GM12892 (cell line): Measurements from ENCODE around the gene LENG9.

Source experiments
- POLR2A ChIP-seq: IDR thresholded peaks from 2 replicates; pipeline ENCODE4 v1.6.1; 2011; ENCODE audit warnings: low read depth, low read length, control low read depth
- POLR2AphosphoS5 ChIP-seq: IDR thresholded peaks from 2 replicates; pipeline ENCODE4 v1.6.1; 2011; ENCODE audit warnings: low read depth, low read length, control low read depth
- TAF1 ChIP-seq: IDR thresholded peaks from 2 replicates; pipeline ENCODE4 v1.6.1; 2011; ENCODE audit warnings: low read depth, mild to moderate bottlenecking, control low read depth, low read length, borderline replicate concordance

DNA sequence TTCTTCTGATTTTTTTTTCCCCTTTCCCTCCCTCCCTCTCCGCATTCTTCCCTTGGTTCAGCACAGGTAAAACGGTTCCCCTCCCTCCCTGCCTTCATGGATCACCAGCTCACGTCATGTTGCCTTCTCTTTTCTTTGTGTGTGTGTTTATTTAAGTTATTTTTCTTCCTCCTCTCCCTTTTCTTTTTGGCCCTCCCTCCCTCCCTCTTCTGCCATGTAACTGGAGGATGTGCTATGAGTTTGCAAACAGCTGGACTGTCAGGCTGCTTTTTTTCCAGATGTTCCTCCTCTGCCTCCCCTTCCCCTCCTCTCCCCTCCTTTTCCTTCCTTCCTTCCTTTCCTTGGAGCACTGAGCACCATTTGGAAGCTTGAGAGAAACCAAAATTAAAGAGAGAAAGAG, 2.0 kb downstream of the LENG9 start:
- TF ChIP-seq TAF1 = no peak
- no peak; the same call in 1 of the 2 replicates for TF ChIP-seq POLR2AphosphoS5
- TF ChIP-seq POLR2A = no peak
